ENCODE results near the gene HIVEP3.

- TF ChIP-seq CTCF (IDR thresholded peaks at IDR 0.05; ENCODE audit: insufficient read depth, low read depth, low read length) (no peak), EZH2 (IDR thresholded peaks at IDR 0.05; ENCODE audit: insufficient read depth, low read length) (no peak)
Observed at GRCh38 chr1:41679531-41679930, 239.2 kb downstream of the HIVEP3 start.

All from astrocyte (in vitro differentiated cells and primary cell).